SK-N-SH treated with all-trans-retinoic acid at 6 μM for 48 hours (cell line): ENCODE data around the gene ACKR3.

Experiments
- ATAC-seq: fragments of 200-7000 bp; cut with Tn5 transposase; 3 replicates; pipeline ENCODE4 v1.9.1; 2020; ENCODE audit warnings: mild to moderate bottlenecking, moderate library complexity
- ARNTL ChIP-seq: fragments of 450-650 bp; formaldehyde crosslinking; IDR thresholded peaks from 2 replicates; pipeline ENCODE4 v1.5.0; 2020; ENCODE audit warnings: low read depth, mild to moderate bottlenecking, moderate library complexity, borderline replicate concordance
- BACH2 ChIP-seq: fragments of 250-450 bp; sonication (Bioruptor Pico); IDR thresholded peaks from 2 replicates; pipeline ENCODE4 v1.9.0; 2021; ENCODE audit warnings: mild to moderate bottlenecking, borderline replicate concordance
- CREB5 ChIP-seq: fragments of 250-450 bp; sonication (Bioruptor Pico); IDR thresholded peaks from 2 replicates; pipeline ENCODE4 v1.5.1; 2020; ENCODE audit warnings: low read depth, mild to moderate bottlenecking, moderate library complexity
- ESRRG ChIP-seq: fragments of 250-450 bp; sonication (Bioruptor Pico); IDR thresholded peaks from 2 replicates; pipeline ENCODE4 v1.6.1; 2021; ENCODE audit warnings: mild to moderate bottlenecking
- GLIS3 ChIP-seq: fragments of 250-450 bp; sonication (Bioruptor Pico); IDR thresholded peaks from 2 replicates; pipeline ENCODE4 v1.5.0; 2020; ENCODE audit warnings: mild to moderate bottlenecking, moderate library complexity
- ISL1 ChIP-seq: fragments of 250-450 bp; sonication (Bioruptor Pico); IDR thresholded peaks from 2 replicates; pipeline ENCODE4 v2.1.2; 2022; ENCODE audit warnings: mild to moderate bottlenecking, moderate library complexity
- OSR1 ChIP-seq: fragments of 250-450 bp; sonication (Bioruptor Pico); IDR thresholded peaks from 2 replicates; pipeline ENCODE4 v1.8.0; 2022; ENCODE audit warnings: moderate library complexity, mild to moderate bottlenecking, inconsistent platforms
- PATZ1 ChIP-seq: fragments of 250-450 bp; sonication (Bioruptor Pico); IDR thresholded peaks from 2 replicates; pipeline ENCODE4 v1.8.0; 2020; ENCODE audit warnings: mild to moderate bottlenecking, moderate library complexity, borderline replicate concordance
- POU6F1 ChIP-seq: fragments of 250-450 bp; sonication (Bioruptor Pico); IDR thresholded peaks from 2 replicates; pipeline ENCODE4 v1.8.0; 2021; ENCODE audit warnings: low read depth, mild to moderate bottlenecking, moderate library complexity, borderline replicate concordance
- RARB ChIP-seq: fragments of 250-450 bp; sonication (Bioruptor Pico); IDR thresholded peaks from 2 replicates; pipeline ENCODE4 v1.8.0; 2021; ENCODE audit warnings: mild to moderate bottlenecking, moderate library complexity
- SNAI2 ChIP-seq: fragments of 250-450 bp; sonication (Bioruptor Pico); IDR thresholded peaks from 2 replicates; pipeline ENCODE4 v1.5.0; 2020; ENCODE audit warnings: mild to moderate bottlenecking, moderate library complexity
- TCF4 ChIP-seq: fragments of 250-450 bp; sonication (Bioruptor Pico); IDR thresholded peaks from 2 replicates; pipeline ENCODE4 v1.8.0; 2021; ENCODE audit warnings: mild to moderate bottlenecking, moderate library complexity, borderline replicate concordance
- TOX ChIP-seq: fragments of 250-450 bp; sonication (Bioruptor Pico); IDR thresholded peaks from 2 replicates; pipeline ENCODE4 v1.8.0; 2021; ENCODE audit warnings: mild to moderate bottlenecking, moderate library complexity, borderline replicate concordance
- TSHZ2 ChIP-seq: fragments of 250-450 bp; sonication (Bioruptor Pico); IDR thresholded peaks from 2 replicates; pipeline ENCODE4 v1.5.0; 2020; ENCODE audit warnings: mild to moderate bottlenecking, moderate library complexity
- ZC3H10 ChIP-seq: fragments of 250-450 bp; sonication (Bioruptor Pico); IDR thresholded peaks from 2 replicates; pipeline ENCODE4 v1.5.1; 2021; ENCODE audit warnings: mild to moderate bottlenecking, moderate library complexity
- ZFP3 ChIP-seq: fragments of 250-450 bp; sonication (Bioruptor Pico); IDR thresholded peaks from 2 replicates; pipeline ENCODE4 v1.5.0; 2020; ENCODE audit warnings: mild to moderate bottlenecking, moderate library complexity
- ZFP30 ChIP-seq: fragments of 450-650 bp; formaldehyde crosslinking; IDR thresholded peaks from 2 replicates; pipeline ENCODE4 v1.5.0; 2022; ENCODE audit warnings: mild to moderate bottlenecking, moderate library complexity
- ZNF565 ChIP-seq: fragments of 450-650 bp; formaldehyde crosslinking; conservative IDR thresholded peaks from 2 replicates; pipeline ENCODE4 v1.5.0; 2020; ENCODE audit warnings: low read depth, mild to moderate bottlenecking, moderate library complexity
- ZNF70 ChIP-seq: fragments of 450-650 bp; formaldehyde crosslinking; IDR thresholded peaks from 2 replicates; pipeline ENCODE4 v1.5.0; 2020; ENCODE audit warnings: mild to moderate bottlenecking, moderate library complexity
- ZNF8 ChIP-seq: fragments of 450-650 bp; formaldehyde crosslinking; IDR thresholded peaks from 2 replicates; pipeline ENCODE4 v1.5.0; 2020; ENCODE audit warnings: mild to moderate bottlenecking, moderate library complexity

ACKR3 gene

GRCh38 chr2:236584521-236585384 is 15.1 kb downstream of the ACKR3 start:
- no peak for ATAC-seq

GRCh38 chr2:236585966-236586365 is 16.3 kb downstream of the ACKR3 start:
- ATAC-seq = no peak
- TF ChIP-seq CREB5 (CRISPR knock-in tag) (no peak), ZNF565 (CRISPR knock-in tag) (no peak), OSR1 (no peak), ESRRG (CRISPR knock-in tag) (no peak), ZNF70 (no peak)

More at GRCh38 chr2:236584521-236585384, 15.1 kb downstream of the ACKR3 start:
- TF ChIP-seq TCF4 = no peak
- TF ChIP-seq BACH2 = no peak
- TF ChIP-seq TOX = no peak
- TF ChIP-seq CREB5 (CRISPR knock-in tag) = no peak
- TF ChIP-seq ZFP30 (CRISPR knock-in tag) = no peak
- TF ChIP-seq, all 23 proteins: peak for 0

GRCh38 chr2:236587861-236588815 is 18.5 kb downstream of the ACKR3 start:
- TF ChIP-seq ARNTL (no peak), GLIS3 (CRISPR knock-in tag) (no peak)
- ATAC-seq = no peak

- no peak for ATAC-seq
- TF ChIP-seq TOX (no peak), TSHZ2 (CRISPR knock-in tag) (no peak)
Measured at GRCh38 chr2:236588932-236589592, 19.4 kb downstream of the ACKR3 start.

GRCh38 chr2:236590846-236591245 is 21.2 kb downstream of the ACKR3 start:
- TF ChIP-seq ZFP3 (CRISPR knock-in tag) (no peak), RARB (CRISPR knock-in tag) (no peak)
- ATAC-seq = no peak

- no peak for ATAC-seq
- no peak for TF ChIP-seq ZNF70
- TF ChIP-seq PATZ1 (CRISPR knock-in tag) = no peak
- no peak for TF ChIP-seq SNAI2
- TF ChIP-seq ISL1 (CRISPR knock-in tag) = no peak
- no peak for TF ChIP-seq ZFP30 (CRISPR knock-in tag)
- TF ChIP-seq RARB (CRISPR knock-in tag) = no peak
- no peak for TF ChIP-seq ZNF8
- TF ChIP-seq ZFP3 (CRISPR knock-in tag) = no peak
- TF ChIP-seq OSR1 = no peak
- TF ChIP-seq ESRRG (CRISPR knock-in tag) = no peak
- TF ChIP-seq CREB5 (CRISPR knock-in tag) = no peak
- TF ChIP-seq POU6F1 = no peak
- TF ChIP-seq ARNTL = no peak
- TF ChIP-seq GLIS3 (CRISPR knock-in tag) = no peak
- no peak for TF ChIP-seq ZC3H10
Measured at GRCh38 chr2:236592821-236593220, 23.2 kb downstream of the ACKR3 start.
